H1 (cell line): ENCODE data around the gene GPC4. TPM values are rescaled to one million over a fixed set of nuclear protein-coding genes. Genes with fewer than 3 reads are reported as not detected.

Source experiments
- CTCF ChIA-PET: fragments of 300-600 bp; sonication (Branson Sonifier 250); formaldehyde crosslinking; loops from one replicate; lab custom pipeline; 2021; ENCODE audit not compliant: partially characterized antibody; lab: Charles Lee
- POLR2A ChIA-PET: fragments of 300-600 bp; sonication (Branson Sonifier 250); formaldehyde crosslinking; loops from one replicate; lab custom pipeline; 2021; ENCODE audit warnings: inconsistent platforms; ENCODE audit not compliant: partially characterized antibody; lab: Charles Lee
- DNase-seq, 2 experiments: peaks; one replicate each; pipeline versions ENCODE4 v3.0.0 to v3.0.0-alpha.2; 2010 to 2022; ENCODE audit warnings: low spot score in 2 of 2, low read depth in 1 of 2, mixed read lengths in 1 of 2
- FAIRE-seq: peaks from 2 replicates; lab custom pipeline; 2011; peaks lifted over from hg19 to GRCh38; lab: Jason Lieb, UNC
- H2AFZ ChIP-seq: 2 replicates; pipeline ENCODE4 v1.8.1; 2012; ENCODE audit warnings: low read length, inconsistent platforms
- H2AK5ac ChIP-seq: 2 replicates; pipeline ENCODE4 v1.6.1; 2013; ENCODE audit warnings: low read depth, low read length
- H2BK120ac ChIP-seq: replicated peaks from 2 replicates; pipeline ENCODE3; 2013; ENCODE audit warnings: low read depth, low read length, inconsistent platforms
- H2BK12ac ChIP-seq: 2 replicates; pipeline ENCODE4 v1.6.1; 2013; ENCODE audit warnings: low read depth, low read length
- H2BK15ac ChIP-seq: 2 replicates; pipeline ENCODE4 v1.6.1; 2013; ENCODE audit warnings: low read length
- H2BK20ac ChIP-seq: 2 replicates; pipeline ENCODE4 v1.6.1; 2013; ENCODE audit warnings: low read length
- H2BK5ac ChIP-seq: 2 replicates; pipeline ENCODE4 v1.6.1; 2013; ENCODE audit warnings: low read depth, low read length
- H3K14ac ChIP-seq: 2 replicates; pipeline ENCODE4 v1.6.1; 2013; ENCODE audit warnings: inconsistent platforms; ENCODE audit not compliant: insufficient read length
- H3K18ac ChIP-seq: 2 replicates; pipeline ENCODE4 v1.6.1; 2013; ENCODE audit warnings: low read length; ENCODE audit errors: extremely low read depth
- H3K23ac ChIP-seq: 2 replicates; pipeline ENCODE4 v1.6.1; 2013; ENCODE audit warnings: inconsistent platforms; ENCODE audit not compliant: insufficient read length
- H3K23me2 ChIP-seq: 2 replicates; pipeline ENCODE4 v1.6.1; 2013; ENCODE audit warnings: low read depth, low read length
- H3K27ac ChIP-seq: 2 replicates; pipeline ENCODE4 v1.6.1; 2011; ENCODE audit warnings: low read depth, low read length, inconsistent platforms
- H3K27me3 ChIP-seq, 4 experiments: replicated peaks in 1 of 4; 1 replicate in 1 of 4; 2 replicates in 3 of 4; pipeline versions ENCODE4 v1.6.1 to v1.8.1; 2011 to 2013; ENCODE audit warnings: low read length in 3 of 4, mild to moderate bottlenecking in 3 of 4, inconsistent platforms in 2 of 4, mixed read lengths in 2 of 4, moderate library complexity in 1 of 4; ENCODE audit not compliant: control insufficient read depth in 3 of 4, insufficient read depth in 3 of 4; ENCODE audit errors: extremely low read depth in 1 of 4
- H3K36me3 ChIP-seq, 4 experiments: 2 replicates each; pipeline versions ENCODE4 v1.6.1 to v1.8.1; 2011 to 2013; ENCODE audit warnings: mild to moderate bottlenecking in 4 of 4, low read length in 3 of 4, moderate library complexity in 2 of 4, control low read depth in 1 of 4, inconsistent platforms in 1 of 4; ENCODE audit not compliant: insufficient read depth in 4 of 4, control insufficient read depth in 2 of 4
- H3K4ac ChIP-seq: replicated peaks from 2 replicates; pipeline ENCODE3; 2013; ENCODE audit warnings: low read length, low read depth, mixed read lengths, inconsistent platforms; ENCODE audit not compliant: insufficient read length
- H3K4me1 ChIP-seq, 4 experiments: replicated peaks in 1 of 4; 1 replicate in 1 of 4; 2 replicates in 3 of 4; pipeline versions ENCODE4 v1.6.1 to v1.8.1; 2011 to 2013; ENCODE audit warnings: low read length in 3 of 4, inconsistent platforms in 2 of 4, mixed read lengths in 1 of 4; ENCODE audit not compliant: insufficient read depth in 4 of 4, control insufficient read depth in 3 of 4
- H3K4me2 ChIP-seq, 2 experiments: 2 replicates each; pipeline versions ENCODE4 v1.6.1 to v1.8.1; 2011 to 2013; ENCODE audit warnings: low read depth in 2 of 2, low read length in 2 of 2, control low read depth in 1 of 2, inconsistent platforms in 1 of 2, mild to moderate bottlenecking in 1 of 2; ENCODE audit not compliant: insufficient read depth in 1 of 2
- H3K4me3 ChIP-seq, 4 experiments: fragments of 200-600, 300-600 bp in 1 of 4; sonication (generic), shearing (Covaris generic), sonication (Bioruptor Twin) in 1 of 4; 2 replicates each; pipeline versions ENCODE4 v1.5.1 to v1.8.1; 2011 to 2016; ENCODE audit warnings: low read length in 4 of 4, low read depth in 3 of 4, control low read depth in 2 of 4, inconsistent platforms in 2 of 4, mild to moderate bottlenecking in 2 of 4, mixed read lengths in 1 of 4, moderate library complexity in 1 of 4; ENCODE audit not compliant: insufficient read depth in 2 of 4; ENCODE audit errors: extremely low read depth in 1 of 4
- H3K56ac ChIP-seq: replicated peaks from 2 replicates; pipeline ENCODE3; 2013; ENCODE audit warnings: low read depth, mild to moderate bottlenecking, mixed read lengths, low read length, inconsistent platforms; ENCODE audit not compliant: insufficient read length
- H3K79me1 ChIP-seq: 2 replicates; pipeline ENCODE4 v1.6.1; 2013; ENCODE audit warnings: low read depth, low read length, control low read depth
- H3K79me2 ChIP-seq, 2 experiments: 2 replicates each; pipeline versions ENCODE4 v1.6.1 to v1.8.1; 2012 to 2013; ENCODE audit warnings: low read length in 2 of 2, mild to moderate bottlenecking in 2 of 2, inconsistent platforms in 1 of 2; ENCODE audit not compliant: insufficient read depth in 2 of 2, control insufficient read depth in 1 of 2
- H3K9ac ChIP-seq, 4 experiments: replicated peaks in 1 of 4; 1 replicate in 1 of 4; 2 replicates in 3 of 4; pipeline versions ENCODE4 v1.6.1 to v1.8.1; 2011 to 2013; ENCODE audit warnings: low read depth in 3 of 4, low read length in 3 of 4, control low read depth in 2 of 4, mild to moderate bottlenecking in 2 of 4, moderate library complexity in 2 of 4, inconsistent platforms in 1 of 4; ENCODE audit errors: extremely low read depth in 1 of 4
- H3K9me3 ChIP-seq, 2 experiments: 2 replicates each; pipeline versions ENCODE4 v1.6.1 to v1.8.1; 2012 to 2013; ENCODE audit warnings: mild to moderate bottlenecking in 2 of 2, moderate library complexity in 2 of 2, control low read depth in 1 of 2, inconsistent platforms in 1 of 2, low read depth in 1 of 2, low read length in 1 of 2, mixed read lengths in 1 of 2; ENCODE audit not compliant: insufficient read depth in 2 of 2
- H4K20me1 ChIP-seq, 2 experiments: replicated peaks in 1 of 2; 2 replicates each; pipeline versions ENCODE3 to v1.8.1; 2011 to 2013; ENCODE audit warnings: inconsistent platforms in 2 of 2, low read length in 2 of 2, mild to moderate bottlenecking in 1 of 2; ENCODE audit not compliant: insufficient read depth in 2 of 2, control insufficient read depth in 1 of 2
- H4K5ac ChIP-seq: 2 replicates; pipeline ENCODE4 v1.6.1; 2013; ENCODE audit warnings: low read length, low read depth, mixed read lengths, inconsistent platforms; ENCODE audit not compliant: insufficient read length
- H4K8ac ChIP-seq: 2 replicates; pipeline ENCODE4 v1.8.0; 2013; ENCODE audit warnings: mild to moderate bottlenecking, moderate library complexity, low read length, inconsistent platforms; ENCODE audit not compliant: insufficient read depth; ENCODE audit errors: extremely low read depth
- H4K91ac ChIP-seq: replicated peaks from 2 replicates; pipeline ENCODE3; 2013; ENCODE audit warnings: low read length, mixed read lengths, inconsistent platforms; ENCODE audit not compliant: insufficient read length
- CEBPB ChIP-seq: IDR thresholded peaks from 2 replicates; pipeline ENCODE4 v1.6.1; 2012; ENCODE audit warnings: low read depth, low read length
- WGBS, 2 experiments: shearing (Covaris generic) in 1 of 2; methylation state at CpG; one replicate each; pipeline versions ENCODE4 v1.1.6 to v1.1.7; 2013 to 2015; ENCODE audit warnings: low lambda C conversion rate in 2 of 2, mixed read lengths in 2 of 2, inconsistent platforms in 1 of 2, low coverage in 1 of 2, missing lambda C conversion rate in 1 of 2; ENCODE audit not compliant: insufficient replicate concordance in 2 of 2, insufficient coverage in 1 of 2, insufficient read length in 1 of 2; ENCODE audit errors: extremely low coverage in 1 of 2, missing lambda C conversion rate in 1 of 2; 5-methylcytosine and 5-hydroxymethylcytosine counted together
- polyA plus RNA-seq, 7 experiments: library from polyadenylated mRNA; depleted of rRNA in 3 of 7; stranded (reverse) in 5 of 7; unstranded in 2 of 7; fragments of >200 nt in 5 of 7; fragments of 200-250 nt in 2 of 7; gene quantifications; 1 replicate in 5 of 7; 2 replicates in 1 of 7; 4 replicates in 1 of 7; pipeline versions ENCODE4 v1.2.1 to v1.2.3, GENCODE V29; 2011 to 2013; ENCODE audit warnings: missing spikeins in 2 of 7, mixed read lengths in 2 of 7
- total RNA-seq: library from RNA; stranded (reverse); fragmentation: NEBNext Ultra II Directional; extraction: Animal tissue kit (Norgen Biotek cat#: 25700); gene quantifications from 2 replicates; pipeline ENCODE4 v1.2.1, GENCODE V29; 2021

GPC4 gene
- total and polyA plus RNA-seq, 2 of the 8 experiments (the other 6 are each of a cell fraction or from before 2014, with no cell fraction given): 46.8 to 230 TPM

- Histone ChIP-seq H3K27me3 (no peaks in the 10 kb centered on the region), H3K4me2 (no peak overlapping the region), H3K23me2 (no peaks in the 10 kb centered on the region), H3K79me2 (no peaks in the 10 kb centered on the region), H4K5ac (no peak overlapping the region), H3K79me1 (no peaks in the 10 kb centered on the region), H2AK5ac (no peak overlapping the region), H2BK120ac (no peak overlapping the region), H2BK12ac (no peak overlapping the region), H4K8ac (no peak overlapping the region), H4K20me1 (no peaks in the 10 kb centered on the region), H2BK20ac (no peak overlapping the region), H3K9ac (no peak overlapping the region), H3K23ac (no peak overlapping the region), H4K91ac (no peak overlapping the region), H3K14ac (no peak overlapping the region), H2BK5ac (no peak overlapping the region), H3K9me3 (no peaks in the 10 kb centered on the region), H2BK15ac (no peak overlapping the region), H3K18ac (no peak overlapping the region), H2AFZ (no peak overlapping the region), H3K4me1 (peaks cover 1 to 11% (median 5%) of the 10 kb centered on the region in 4 experiments; a peak in 6 of 7 replicates), H3K36me3 (no peaks in the 10 kb centered on the region), H3K4ac (no peak overlapping the region), H3K4me3 (no peak overlapping the region)
- ChIA-PET CTCF (no interaction called here), POLR2A (no interaction called here)
- no peak for DNase-seq
- FAIRE-seq: no peak
- WGBS, 2 experiments: 94% methylated on average over 2 of the region's 2 CpGs; no CpG with 5 or more reads in 1 of the 2 experiments
- no peak for TF ChIP-seq CEBPB
- TF ChIP-seq, all 59 proteins: peak for 0
- no peak overlapping the region for H3K56ac ChIP-seq
- H3K27ac ChIP-seq: no peak overlapping the region
These were observed 147.7 kb downstream of the GPC4 start for GRCh38 chrX:133267621-133268020.
